ENCODE data around the gene SLC5A5. TPM values are rescaled to one million over a fixed set of nuclear protein-coding genes. Genes with fewer than 3 reads are reported as not detected.

Gene SLC5A5
- total RNA-seq, 4 donors from 2014 or later, result 0.34 to 4.3 (median 2.6) TPM

DNA sequence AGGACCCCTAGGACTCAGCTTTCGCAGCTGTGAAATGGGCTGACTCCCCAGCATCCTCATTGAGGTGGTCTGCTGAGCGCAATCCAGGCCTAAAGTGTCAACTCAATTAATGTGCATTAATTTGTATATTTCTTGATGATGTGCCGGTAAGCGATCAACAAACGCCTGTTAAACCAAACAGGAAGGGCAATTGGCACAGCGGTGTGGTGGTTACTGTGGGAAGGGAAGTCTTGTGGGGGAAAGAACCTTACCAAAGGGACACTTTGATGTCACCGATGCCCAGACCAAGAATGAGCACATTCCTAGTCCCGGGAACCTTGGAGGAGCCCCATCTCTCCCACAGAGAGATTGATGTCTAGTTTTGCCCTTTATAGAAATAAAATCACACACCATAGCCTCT lies 25.6 kb upstream of the SLC5A5 start:
- no peak for TF ChIP-seq POLR2A (IDR thresholded peaks at IDR 0.05)
- TF ChIP-seq, protein P1, sequence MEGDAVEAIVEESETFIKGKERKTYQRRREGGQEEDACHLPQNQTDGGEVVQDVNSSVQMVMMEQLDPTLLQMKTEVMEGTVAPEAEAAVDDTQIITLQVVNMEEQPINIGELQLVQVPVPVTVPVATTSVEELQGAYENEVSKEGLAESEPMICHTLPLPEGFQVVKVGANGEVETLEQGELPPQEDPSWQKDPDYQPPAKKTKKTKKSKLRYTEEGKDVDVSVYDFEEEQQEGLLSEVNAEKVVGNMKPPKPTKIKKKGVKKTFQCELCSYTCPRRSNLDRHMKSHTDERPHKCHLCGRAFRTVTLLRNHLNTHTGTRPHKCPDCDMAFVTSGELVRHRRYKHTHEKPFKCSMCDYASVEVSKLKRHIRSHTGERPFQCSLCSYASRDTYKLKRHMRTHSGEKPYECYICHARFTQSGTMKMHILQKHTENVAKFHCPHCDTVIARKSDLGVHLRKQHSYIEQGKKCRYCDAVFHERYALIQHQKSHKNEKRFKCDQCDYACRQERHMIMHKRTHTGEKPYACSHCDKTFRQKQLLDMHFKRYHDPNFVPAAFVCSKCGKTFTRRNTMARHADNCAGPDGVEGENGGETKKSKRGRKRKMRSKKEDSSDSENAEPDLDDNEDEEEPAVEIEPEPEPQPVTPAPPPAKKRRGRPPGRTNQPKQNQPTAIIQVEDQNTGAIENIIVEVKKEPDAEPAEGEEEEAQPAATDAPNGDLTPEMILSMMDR (IDR thresholded peaks at IDR 0.05), result no peak
- Histone ChIP-seq H3K4me3 (replicated peaks in 1 of 3) (no peak overlapping the region), H3K36me3 (no peaks in the 10 kb centered on the region), H3K27me3 (peaks cover 4% of the 10 kb centered on the region), H3K27ac (no peak overlapping the region), H3K4me1 (peaks cover 3 to 15% of the 10 kb centered on the region in 2 donors), H3K9me3 (no peaks in the 10 kb centered on the region)
- intact Hi-C loops (cut with DNase I), result no loop called here
- no peak for DNase-seq
- 75 to 78% methylated on average over 8 of the region's 8 CpGs for WGBS, 2 donors

DNA sequence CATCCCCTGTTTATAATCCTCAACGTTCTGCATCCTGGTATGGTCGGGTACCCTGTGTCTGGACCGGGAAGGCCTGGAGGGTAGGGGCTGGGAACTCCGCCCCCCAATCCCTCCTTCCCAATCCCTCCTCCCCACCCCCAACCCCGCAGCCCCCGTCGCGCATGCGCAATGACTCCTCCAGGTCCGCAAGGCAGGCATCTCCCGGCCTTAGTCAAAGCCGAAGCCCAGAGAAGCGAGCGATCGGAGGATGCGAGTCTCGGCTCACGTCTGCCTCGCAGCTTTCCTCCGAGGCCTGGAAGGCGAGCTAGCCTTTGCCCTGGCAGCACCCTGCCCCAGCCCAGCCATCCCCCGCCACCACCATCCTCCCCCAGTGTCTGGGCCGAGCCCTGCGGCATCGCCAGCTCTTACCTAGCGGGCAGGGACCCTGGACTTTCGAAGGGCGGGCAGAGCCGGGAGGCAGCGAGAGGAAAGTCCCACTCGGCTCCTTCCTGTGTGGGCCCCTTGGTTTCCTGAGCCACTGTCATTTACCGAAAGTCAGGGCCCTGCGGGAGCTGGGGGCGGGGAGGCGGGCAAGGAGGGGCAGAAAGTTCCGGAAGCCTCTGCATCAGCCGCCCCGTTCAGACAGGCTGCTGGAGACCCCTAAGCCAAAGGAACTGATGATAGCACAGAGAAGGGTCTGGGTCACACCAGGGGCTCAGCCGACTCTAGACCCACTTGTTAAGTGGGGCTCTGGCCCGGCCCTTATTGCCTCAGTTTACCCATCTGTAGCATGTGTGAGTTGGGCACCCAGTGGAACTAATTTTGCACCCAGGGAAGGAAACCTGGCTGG lies 24.0 kb upstream of the SLC5A5 start, which contains the start of gene JAK3:
Gene JAK3 (minus strand): TSS at position 445 of the 829 bp plus-strand sequence. CDS start 3,565 bp downstream, outside the sequence.
- H3K27me3 ChIP-seq, result peaks cover 4% of the 10 kb centered on the region
- no peaks in the 10 kb centered on the region for H3K36me3 ChIP-seq
- peak within 1 kb of the TSS in 1 of 3 donors; percentile 8 for H3K4me3 ChIP-seq (replicated peaks in 1 of 3)
- TF ChIP-seq POLR2A (IDR thresholded peaks at IDR 0.05), result no peak
- TF ChIP-seq, protein P1 (IDR thresholded peaks at IDR 0.05), result no peak
- peak in 1 of 2 donors; percentile 31 for DNase-seq
- H3K9me3 ChIP-seq, result no peaks in the 10 kb centered on the region
- WGBS, 2 donors, result 3 to 12% methylated on average over 11 to 13 of the region's 40 CpGs
- intact Hi-C loops (cut with DNase I), result no loop called here
- peaks cover 0 to 7% of the 10 kb centered on the region in 2 donors for H3K4me1 ChIP-seq
- peak within 1 kb of the TSS; percentile 18 to 74 (median 66) for H3K27ac ChIP-seq

DNA sequence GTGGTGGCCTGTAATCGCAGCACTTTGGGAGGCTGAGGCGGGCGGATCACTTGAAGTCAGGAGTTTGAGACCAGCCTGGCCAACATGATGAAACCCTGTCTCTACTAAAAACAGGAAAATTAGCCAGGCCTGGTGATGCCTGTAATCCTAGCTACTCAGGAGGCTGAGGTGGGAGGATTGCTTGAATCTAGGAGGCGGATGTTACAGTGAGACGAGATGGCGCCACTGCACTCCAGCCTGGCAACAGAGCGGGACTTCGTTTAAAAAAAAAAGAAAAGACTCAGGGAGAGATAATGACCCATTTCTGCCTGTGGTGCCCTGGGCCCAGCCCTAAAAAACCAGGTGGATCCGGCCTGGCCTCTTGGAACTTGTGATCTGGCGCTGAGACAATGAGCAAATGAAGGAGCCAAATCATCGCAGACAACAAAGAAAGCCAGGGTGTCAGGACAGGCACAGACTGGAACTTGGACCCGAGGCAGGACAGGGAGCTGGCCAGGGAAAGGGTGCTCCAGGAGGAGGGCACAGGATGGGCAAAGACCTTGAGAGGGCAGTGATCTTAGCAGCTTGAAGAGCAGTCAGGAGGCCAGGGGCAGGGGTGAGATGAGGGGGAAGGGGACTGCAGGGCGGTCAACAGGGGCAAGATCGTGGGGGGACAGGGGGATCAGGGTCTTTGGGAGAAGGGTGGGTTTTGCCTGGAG lies 23.0 kb upstream of the SLC5A5 start:
- H3K4me1 ChIP-seq, result peaks cover 0 to 7% of the 10 kb centered on the region in 2 donors
- no peak for TF ChIP-seq POLR2A (IDR thresholded peaks at IDR 0.05)
- TF ChIP-seq, protein P1 (IDR thresholded peaks at IDR 0.05), result no peak
- 73 to 86% methylated on average over 14 of the region's 14 CpGs for WGBS, 2 donors
- no peaks in the 10 kb centered on the region for H3K9me3 ChIP-seq
- H3K27me3 ChIP-seq, result peaks cover 4% of the 10 kb centered on the region
- no peaks in the 10 kb centered on the region for H3K36me3 ChIP-seq
- intact Hi-C loops (cut with DNase I), result no loop called here
- H3K4me3 ChIP-seq (replicated peaks in 1 of 3), result no peak overlapping the region
- DNase-seq, result no peak
- peak overlapping the region in 1 of 3 donors; percentile 74 for H3K27ac ChIP-seq

DNA sequence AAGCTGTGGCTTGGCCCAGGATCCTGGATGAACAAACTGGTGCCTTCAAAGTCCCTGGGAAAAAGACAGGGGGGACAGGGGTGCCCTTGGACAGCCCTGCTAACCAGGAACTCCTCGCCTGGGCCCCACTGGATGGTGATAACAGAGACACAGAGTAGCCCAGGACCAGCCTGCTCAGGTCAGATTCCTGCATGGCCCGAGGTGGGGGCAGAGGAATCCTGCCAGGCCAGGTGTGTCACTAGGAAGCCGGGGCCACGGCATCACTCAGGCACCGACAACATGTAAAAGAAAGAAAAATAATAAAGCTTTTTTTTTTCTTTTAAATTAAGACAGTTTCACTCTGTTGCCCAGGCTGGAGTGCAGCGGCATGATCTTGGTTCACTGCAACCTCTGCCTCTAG lies 17.7 kb upstream of the SLC5A5 start:
- Histone ChIP-seq H3K36me3 (no peaks in the 10 kb centered on the region), H3K27me3 (no peaks in the 10 kb centered on the region), H3K4me1 (no peaks in the 10 kb centered on the region), H3K9me3 (no peaks in the 10 kb centered on the region), H3K4me3 (replicated peaks in 1 of 3) (no peak overlapping the region), H3K27ac (no peak overlapping the region)
- no peak for DNase-seq
- TF ChIP-seq POLR2A (IDR thresholded peaks at IDR 0.05), result no peak
- TF ChIP-seq, protein P1 (IDR thresholded peaks at IDR 0.05), result no peak
- intact Hi-C loops (cut with DNase I), result no loop called here
- WGBS, 2 donors, result 75 to 84% methylated on average over 6 of the region's 6 CpGs
